HEK293 (cell line): ENCODE results near the gene EVA1C.

Experiments used
- CTCF ChIA-PET: fragments of 350-600 bp; formaldehyde crosslinking; extraction: SDS; loops from one replicate; lab custom pipeline; 2021; ENCODE audit warnings: antibody characterized with exemption; lab: Yijun Ruan, JAX
- POLR2A ChIA-PET: fragments of 300-600 bp; formaldehyde crosslinking; extraction: SDS; loops from one replicate; lab custom pipeline; 2020; ENCODE audit warnings: antibody characterized with exemption, inconsistent platforms; lab: Yijun Ruan, JAX
- H3K27ac ChIP-seq: fragments of 200-500 bp; sonication (Bioruptor generic); 2 replicates; pipeline ENCODE4 v1.5.1; 2014; ENCODE audit warnings: low read depth, low read length, control low read depth, inconsistent platforms; ENCODE audit errors: extremely low read depth
- H3K36me3 ChIP-seq, 2 experiments: fragments of 200-500 bp in 1 of 2; sonication (Bioruptor generic) in 1 of 2; 1 replicate in 1 of 2; 2 replicates in 1 of 2; pipeline ENCODE4 v1.5.1; 2014 to 2017; ENCODE audit warnings: inconsistent platforms in 2 of 2, low read length in 2 of 2; ENCODE audit not compliant: control insufficient read depth in 2 of 2, insufficient read depth in 1 of 2
- H3K4me1 ChIP-seq: fragments of 200-500 bp; sonication (Bioruptor generic); 2 replicates; pipeline ENCODE4 v1.5.1; 2014; ENCODE audit warnings: mild to moderate bottlenecking, low read length, inconsistent platforms; ENCODE audit not compliant: control insufficient read depth, insufficient read depth
- H3K4me3 ChIP-seq: 2 replicates; pipeline ENCODE4 v1.5.1; 2011; ENCODE audit warnings: low read depth, mild to moderate bottlenecking, control low read depth, low read length, moderate library complexity
- H3K9me3 ChIP-seq: fragments of 200-500 bp; sonication (Bioruptor generic); 2 replicates; pipeline ENCODE4 v1.5.1; 2014; ENCODE audit warnings: low read depth, low read length, inconsistent platforms; ENCODE audit not compliant: control insufficient read depth, insufficient read depth
- ELK4 ChIP-seq: IDR thresholded peaks from 2 replicates; pipeline ENCODE4 v1.6.1; 2011; ENCODE audit warnings: mild to moderate bottlenecking, low read depth, low read length, borderline replicate concordance
- MEIS1 ChIP-seq: sonication (generic); formaldehyde crosslinking; IDR thresholded peaks from 2 replicates; pipeline ENCODE4 v1.8.1; 2022; ENCODE audit warnings: missing genetic modification reagents, mild to moderate bottlenecking, borderline replicate concordance
- MYNN ChIP-seq: fragments of 450-650 bp; formaldehyde crosslinking; IDR thresholded peaks from 2 replicates; pipeline ENCODE4 v1.5.1; 2016; ENCODE audit warnings: missing biosample characterization, missing genetic modification characterization, borderline replicate concordance
- WT1 ChIP-seq: fragments of 450-650 bp; formaldehyde crosslinking; IDR thresholded peaks from 2 replicates; pipeline ENCODE4 v1.5.1; 2016; ENCODE audit warnings: missing biosample characterization, missing genetic modification characterization
- YY1 ChIP-seq: fragments of 450-650 bp; formaldehyde crosslinking; IDR thresholded peaks from 2 replicates; pipeline ENCODE4 v1.5.1; 2018; ENCODE audit warnings: missing biosample characterization, missing genetic modification characterization
- ZBTB20 ChIP-seq: fragments of 450-650 bp; formaldehyde crosslinking; IDR thresholded peaks from 2 replicates; pipeline ENCODE4 v1.5.1; 2016; ENCODE audit warnings: missing biosample characterization, missing genetic modification characterization
- ZNF10 ChIP-seq: fragments of 450-650 bp; formaldehyde crosslinking; IDR thresholded peaks from 2 replicates; pipeline ENCODE4 v1.5.1; 2017; ENCODE audit warnings: missing biosample characterization, missing genetic modification characterization
- ZNF140 ChIP-seq: fragments of 450-650 bp; formaldehyde crosslinking; IDR thresholded peaks from 2 replicates; pipeline ENCODE4 v1.5.1; 2016; ENCODE audit warnings: missing biosample characterization, missing genetic modification characterization
- ZNF19 ChIP-seq: fragments of 450-650 bp; formaldehyde crosslinking; IDR thresholded peaks from 2 replicates; pipeline ENCODE4; 2016; ENCODE audit warnings: missing biosample characterization, missing genetic modification characterization, low read depth
- ZNF311 ChIP-seq: fragments of 450-650 bp; formaldehyde crosslinking; IDR thresholded peaks from 2 replicates; pipeline ENCODE4 v1.5.1; 2017; ENCODE audit warnings: missing biosample characterization, missing genetic modification characterization, borderline replicate concordance
- ZNF341 ChIP-seq: fragments of 450-650 bp; formaldehyde crosslinking; IDR thresholded peaks from 2 replicates; pipeline ENCODE4; 2016; ENCODE audit warnings: low read depth, missing biosample characterization, missing genetic modification characterization
- ZNF37A ChIP-seq: fragments of 450-650 bp; IDR thresholded peaks from 2 replicates; pipeline ENCODE4 v1.5.1; 2018; ENCODE audit warnings: missing biosample characterization, missing genetic modification characterization
- ZNF433 ChIP-seq: fragments of 450-650 bp; formaldehyde crosslinking; IDR thresholded peaks from 2 replicates; pipeline ENCODE4 v1.5.1; 2016; ENCODE audit warnings: missing biosample characterization, missing genetic modification characterization, low read depth
- ZNF549 ChIP-seq: fragments of 450-650 bp; IDR thresholded peaks from 2 replicates; pipeline ENCODE4 v1.5.1; 2018; ENCODE audit warnings: missing biosample characterization, missing genetic modification characterization, mild to moderate bottlenecking, inconsistent platforms, moderate library complexity
- ZNF558 ChIP-seq: fragments of 450-650 bp; formaldehyde crosslinking; IDR thresholded peaks from 2 replicates; pipeline ENCODE4 v1.5.1; 2016; ENCODE audit warnings: missing biosample characterization, missing genetic modification characterization
- ZNF629 ChIP-seq: fragments of 450-650 bp; formaldehyde crosslinking; IDR thresholded peaks from 2 replicates; pipeline ENCODE4 v1.5.1; 2017; ENCODE audit warnings: missing biosample characterization, missing genetic modification characterization
- ZNF707 ChIP-seq: fragments of 450-650 bp; formaldehyde crosslinking; IDR thresholded peaks from 2 replicates; pipeline ENCODE4 v1.5.1; 2016; ENCODE audit warnings: missing biosample characterization, missing genetic modification characterization
- ZNF768 ChIP-seq: fragments of 450-650 bp; formaldehyde crosslinking; IDR thresholded peaks from 2 replicates; pipeline ENCODE4 v1.5.1; 2018; ENCODE audit warnings: missing biosample characterization, mild to moderate bottlenecking, missing genetic modification characterization
- ZSCAN4 ChIP-seq: fragments of 450-650 bp; formaldehyde crosslinking; IDR thresholded peaks from 2 replicates; pipeline ENCODE4 v1.5.1; 2017; ENCODE audit warnings: missing biosample characterization, missing genetic modification characterization
- TF ChIP-seq, protein P1 (sequence below): fragments of 450-650 bp; formaldehyde crosslinking; IDR thresholded peaks from 2 replicates; pipeline ENCODE4; 2016; ENCODE audit warnings: missing biosample characterization, missing genetic modification characterization
- TF ChIP-seq, protein P2 (sequence below): fragments of 450-650 bp; formaldehyde crosslinking; IDR thresholded peaks from 2 replicates; pipeline ENCODE4 v1.5.1; 2016; ENCODE audit warnings: missing biosample characterization, missing genetic modification characterization, low read depth
- TF ChIP-seq, protein P3 (sequence below): fragments of 450-650 bp; formaldehyde crosslinking; IDR thresholded peaks from 2 replicates; pipeline ENCODE4 v1.5.1; 2017; ENCODE audit warnings: missing biosample characterization, missing genetic modification characterization

EVA1C gene

DNA sequence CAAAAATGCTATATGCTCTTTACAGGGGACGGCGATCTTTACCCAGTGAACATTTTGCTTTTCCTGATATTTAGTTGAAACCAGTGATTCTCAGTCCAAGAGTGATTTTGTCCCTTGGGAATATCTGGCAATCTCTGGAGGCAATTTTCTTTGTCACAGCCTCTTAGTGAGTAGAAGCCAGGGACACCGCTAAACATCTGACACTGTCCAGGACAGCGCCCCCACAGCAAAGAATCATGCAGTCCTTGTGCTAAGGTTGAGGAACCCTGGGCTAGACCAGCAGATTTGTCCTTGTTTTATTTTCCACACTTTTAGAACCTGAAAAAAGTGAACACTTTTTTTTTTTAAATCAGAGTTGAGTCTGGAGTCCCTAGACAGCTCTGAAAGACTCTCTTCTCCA, 13.1 kb downstream of the EVA1C start:
- no peak overlapping the region for H3K4me3 ChIP-seq
- ChIA-PET POLR2A (no interaction called here), CTCF (interaction anchor here (2.0 kb wide), 1 partner anchor 22 kb away, joined by 5 read pairs; no protein-coding TSS in a partner anchor)
- no peaks in the 10 kb centered on the region for H3K9me3 ChIP-seq
- H3K27ac ChIP-seq: no peak overlapping the region
- no peaks in the 10 kb centered on the region for H3K4me1 ChIP-seq
- TF ChIP-seq ZNF629 (tag by site-specific recombination): no peak
- TF ChIP-seq ZNF10 (tag by site-specific recombination): no peak
- TF ChIP-seq YY1 (tag by site-specific recombination): no peak
- TF ChIP-seq ZNF558 (tag by site-specific recombination): no peak
- no peak for TF ChIP-seq WT1 (tag by site-specific recombination)
- TF ChIP-seq ZNF341 (tag by site-specific recombination): no peak
- TF ChIP-seq ZNF37A (tag by site-specific recombination): no peak
- no peaks in the 10 kb centered on the region for H3K36me3 ChIP-seq

GRCh38 chr21:32426066-32426465, 13.6 kb downstream of the EVA1C start:
- Histone ChIP-seq H3K27ac (no peak overlapping the region), H3K36me3 (no peaks in the 10 kb centered on the region), H3K4me3 (no peak overlapping the region), H3K4me1 (no peaks in the 10 kb centered on the region), H3K9me3 (no peaks in the 10 kb centered on the region)
- CTCF ChIA-PET: interaction anchor here (2.0 kb wide), 1 partner anchor 23 kb away, joined by 5 read pairs; no protein-coding TSS in a partner anchor
- no peak for TF ChIP-seq ELK4
- TF ChIP-seq YY1 (tag by site-specific recombination): no peak
- TF ChIP-seq ZNF768: no peak
- POLR2A ChIA-PET: no interaction called here

DNA sequence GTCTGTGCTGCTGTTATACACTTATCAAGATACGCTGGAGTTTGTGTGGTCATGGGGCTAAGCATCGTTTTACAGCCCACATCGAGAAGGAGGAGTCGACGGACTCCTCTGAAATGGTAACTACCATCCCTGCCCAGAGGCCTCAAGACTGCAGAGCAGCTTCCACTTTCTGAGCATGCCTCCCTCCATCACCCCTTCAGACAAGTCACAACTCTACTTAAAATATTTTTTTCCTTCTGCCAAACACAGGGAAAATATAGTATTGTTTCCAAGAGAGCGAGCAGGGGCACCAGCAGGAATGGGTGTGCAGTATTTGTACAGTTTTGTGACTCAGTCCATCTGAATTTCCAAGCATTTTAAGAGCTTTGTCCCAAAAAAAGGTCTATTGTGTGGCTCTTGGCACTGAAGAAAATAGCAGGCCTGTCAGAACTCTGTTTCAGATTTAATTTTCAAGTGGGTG, 14.1 kb downstream of the EVA1C start:
- ChIA-PET CTCF (interaction anchor here (2.0 kb wide), 1 partner anchor 23 kb away, joined by 5 read pairs; no protein-coding TSS in a partner anchor), POLR2A (no interaction called here)
- Histone ChIP-seq H3K9me3 (no peaks in the 10 kb centered on the region), H3K4me3 (no peak overlapping the region), H3K4me1 (no peaks in the 10 kb centered on the region), H3K36me3 (no peaks in the 10 kb centered on the region), H3K27ac (no peak overlapping the region)
- TF ChIP-seq MEIS1 (CRISPR knock-in tag) (no peak), ZNF311 (tag by site-specific recombination) (no peak), MYNN (tag by site-specific recombination) (no peak), ZNF37A (tag by site-specific recombination) (no peak)

GRCh38 chr21:32427958-32428623, 15.6 kb downstream of the EVA1C start:
- Histone ChIP-seq H3K4me3 (no peak overlapping the region), H3K27ac (no peak overlapping the region), H3K9me3 (no peaks in the 10 kb centered on the region), H3K4me1 (no peaks in the 10 kb centered on the region), H3K36me3 (no peaks in the 10 kb centered on the region)
- POLR2A ChIA-PET: no interaction called here
- CTCF ChIA-PET: interaction anchor here (0.7 to 2.0 kb wide), 2 partner anchors 25 to 36 kb away, joined by 4 to 8 read pairs; no protein-coding TSS in a partner anchor
- no peak for TF ChIP-seq ZNF549 (tag by site-specific recombination)
- TF ChIP-seq ZNF19: no peak
- TF ChIP-seq ZNF707 (tag by site-specific recombination): no peak
- TF ChIP-seq, protein P1, sequence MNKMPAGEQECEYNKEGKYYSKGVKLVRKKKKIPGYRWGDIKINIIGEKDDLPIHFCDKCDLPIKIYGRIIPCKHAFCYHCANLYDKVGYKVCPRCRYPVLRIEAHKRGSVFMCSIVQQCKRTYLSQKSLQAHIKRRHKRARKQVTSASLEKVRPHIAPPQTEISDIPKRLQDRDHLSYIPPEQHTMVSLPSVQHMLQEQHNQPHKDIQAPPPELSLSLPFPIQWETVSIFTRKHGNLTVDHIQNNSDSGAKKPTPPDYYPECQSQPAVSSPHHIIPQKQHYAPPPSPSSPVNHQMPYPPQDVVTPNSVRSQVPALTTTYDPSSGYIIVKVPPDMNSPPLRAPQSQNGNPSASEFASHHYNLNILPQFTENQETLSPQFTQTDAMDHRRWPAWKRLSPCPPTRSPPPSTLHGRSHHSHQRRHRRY (tag by site-specific recombination): no peak
- no peak for TF ChIP-seq ZSCAN4 (tag by site-specific recombination)
- TF ChIP-seq, protein P2, sequence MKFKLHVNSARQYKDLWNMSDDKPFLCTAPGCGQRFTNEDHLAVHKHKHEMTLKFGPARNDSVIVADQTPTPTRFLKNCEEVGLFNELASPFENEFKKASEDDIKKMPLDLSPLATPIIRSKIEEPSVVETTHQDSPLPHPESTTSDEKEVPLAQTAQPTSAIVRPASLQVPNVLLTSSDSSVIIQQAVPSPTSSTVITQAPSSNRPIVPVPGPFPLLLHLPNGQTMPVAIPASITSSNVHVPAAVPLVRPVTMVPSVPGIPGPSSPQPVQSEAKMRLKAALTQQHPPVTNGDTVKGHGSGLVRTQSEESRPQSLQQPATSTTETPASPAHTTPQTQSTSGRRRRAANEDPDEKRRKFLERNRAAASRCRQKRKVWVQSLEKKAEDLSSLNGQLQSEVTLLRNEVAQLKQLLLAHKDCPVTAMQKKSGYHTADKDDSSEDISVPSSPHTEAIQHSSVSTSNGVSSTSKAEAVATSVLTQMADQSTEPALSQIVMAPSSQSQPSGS (tag by site-specific recombination): no peak
- no peak for TF ChIP-seq ZNF433 (tag by site-specific recombination)
- no peak for TF ChIP-seq ZNF140
- TF ChIP-seq, protein P3, sequence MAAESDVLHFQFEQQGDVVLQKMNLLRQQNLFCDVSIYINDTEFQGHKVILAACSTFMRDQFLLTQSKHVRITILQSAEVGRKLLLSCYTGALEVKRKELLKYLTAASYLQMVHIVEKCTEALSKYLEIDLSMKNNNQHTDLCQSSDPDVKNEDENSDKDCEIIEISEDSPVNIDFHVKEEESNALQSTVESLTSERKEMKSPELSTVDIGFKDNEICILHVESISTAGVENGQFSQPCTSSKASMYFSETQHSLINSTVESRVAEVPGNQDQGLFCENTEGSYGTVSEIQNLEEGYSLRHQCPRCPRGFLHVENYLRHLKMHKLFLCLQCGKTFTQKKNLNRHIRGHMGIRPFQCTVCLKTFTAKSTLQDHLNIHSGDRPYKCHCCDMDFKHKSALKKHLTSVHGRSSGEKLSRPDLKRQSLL (tag by site-specific recombination): no peak
- no peak for TF ChIP-seq ZBTB20 (tag by site-specific recombination)
